NCI-H510A (cell line): ENCODE data around the gene KCNQ1.

Experiments used
- DNase-seq: peaks from one replicate; lab custom pipeline; 2025; lab: John Stamatoyannopoulos, UW

KCNQ1 gene

DNA sequence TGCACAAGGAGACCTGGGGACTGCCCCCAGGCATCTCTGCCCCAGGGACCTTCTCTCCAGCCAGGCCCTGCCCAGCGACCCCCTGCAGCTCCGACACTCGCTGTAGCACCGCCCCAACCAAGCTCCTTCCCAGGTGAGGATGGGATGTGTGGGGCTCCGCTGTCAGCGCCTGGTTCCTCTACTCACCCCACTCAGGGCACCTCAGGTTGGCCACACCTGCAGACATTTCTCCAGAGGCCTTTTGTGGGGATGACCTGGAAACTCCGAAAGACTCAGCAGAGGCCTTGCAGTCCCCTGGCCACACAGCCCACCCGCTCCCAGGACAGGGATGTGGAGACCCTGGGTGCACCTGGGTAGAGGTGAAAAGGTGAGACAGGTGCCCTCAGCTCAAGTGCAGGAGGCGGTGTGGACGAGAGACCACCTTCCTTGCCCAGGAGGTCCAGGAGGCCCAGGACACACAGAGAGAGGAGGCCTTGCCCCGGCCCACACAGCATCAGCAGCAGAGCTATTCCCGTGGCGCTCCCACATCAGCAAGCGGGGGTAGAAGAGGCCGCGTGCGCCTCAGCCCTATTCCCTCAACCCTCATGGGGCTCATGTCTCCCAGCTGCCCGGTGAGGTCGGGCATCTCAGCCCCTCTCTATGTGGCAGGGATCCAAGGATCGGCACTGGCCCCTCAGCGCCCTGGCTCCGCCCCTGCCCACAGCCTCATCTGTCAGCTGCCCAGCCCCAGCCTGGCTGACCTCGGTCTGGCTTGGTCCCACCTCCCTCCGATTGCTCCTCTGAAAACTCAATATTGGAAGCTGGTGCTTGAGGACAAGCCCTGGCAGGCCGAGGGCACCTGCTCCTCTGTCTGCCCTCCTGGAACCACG is 21.4 kb upstream of the KCNQ1 start:
- DNase-seq: no peak

- DNase-seq: no peak
Measured at GRCh38 chr11:2424811-2425495, 19.9 kb upstream of the KCNQ1 start.

DNA sequence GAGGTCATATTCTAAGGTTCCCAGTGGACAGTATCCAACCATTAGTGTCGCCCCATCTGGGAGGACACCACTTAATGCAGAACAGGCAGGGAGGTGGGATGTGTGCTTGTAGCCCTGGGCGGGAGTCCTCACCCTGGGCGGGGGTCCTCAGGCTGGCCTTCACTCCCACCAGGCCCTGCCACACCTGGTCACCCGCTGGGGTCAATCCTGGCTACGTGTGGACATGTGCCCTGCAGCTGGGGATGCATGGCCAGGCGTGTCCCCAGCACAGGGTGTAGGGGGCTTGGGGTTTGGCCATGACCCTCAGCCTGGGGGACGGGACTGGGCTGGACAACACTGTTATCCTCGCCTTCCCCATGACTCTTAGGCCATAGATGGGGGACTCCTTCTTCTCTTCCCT is 19.3 kb upstream of the KCNQ1 start:
- DNase-seq: no peak

- no peak for DNase-seq
Measured at GRCh38 chr11:2426221-2426620, 18.6 kb upstream of the KCNQ1 start.

DNA sequence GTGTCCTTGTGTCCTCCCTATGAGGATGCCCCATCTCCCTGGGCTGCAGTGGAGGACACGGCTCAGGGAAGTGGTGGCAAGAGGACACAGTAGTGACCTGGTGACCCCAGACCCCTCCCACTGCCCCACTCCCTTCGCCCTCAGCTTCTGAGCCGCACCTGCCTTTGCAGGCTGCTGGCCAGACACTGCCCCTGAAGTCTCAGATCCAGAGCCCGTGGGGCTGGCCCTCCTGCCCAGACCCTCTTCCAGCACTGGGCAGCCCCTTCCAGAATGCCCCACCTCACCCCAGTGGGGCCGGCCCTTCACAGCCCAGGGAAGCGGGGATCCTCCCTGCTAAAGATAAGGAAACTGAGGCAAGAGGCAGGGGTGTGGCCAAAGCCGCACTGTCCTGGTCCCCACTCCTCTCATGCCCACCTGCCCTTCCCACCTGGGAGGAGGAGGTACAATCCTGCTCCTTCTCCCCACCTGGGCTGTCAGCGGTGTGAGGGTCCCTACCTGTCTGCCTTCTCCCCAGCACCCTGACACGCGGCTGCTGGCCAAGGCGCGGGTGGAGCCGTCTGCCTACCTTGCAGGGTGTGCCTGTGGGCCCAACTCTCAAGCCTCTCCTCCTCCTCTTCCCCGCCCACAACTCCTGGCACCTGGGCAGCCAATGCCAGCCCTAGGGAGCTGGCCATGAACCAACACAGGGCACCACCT is 17.8 kb upstream of the KCNQ1 start:
- DNase-seq: no peak

GRCh38 chr11:2427721-2428321 is 17.0 kb upstream of the KCNQ1 start:
- no peak for DNase-seq

DNA sequence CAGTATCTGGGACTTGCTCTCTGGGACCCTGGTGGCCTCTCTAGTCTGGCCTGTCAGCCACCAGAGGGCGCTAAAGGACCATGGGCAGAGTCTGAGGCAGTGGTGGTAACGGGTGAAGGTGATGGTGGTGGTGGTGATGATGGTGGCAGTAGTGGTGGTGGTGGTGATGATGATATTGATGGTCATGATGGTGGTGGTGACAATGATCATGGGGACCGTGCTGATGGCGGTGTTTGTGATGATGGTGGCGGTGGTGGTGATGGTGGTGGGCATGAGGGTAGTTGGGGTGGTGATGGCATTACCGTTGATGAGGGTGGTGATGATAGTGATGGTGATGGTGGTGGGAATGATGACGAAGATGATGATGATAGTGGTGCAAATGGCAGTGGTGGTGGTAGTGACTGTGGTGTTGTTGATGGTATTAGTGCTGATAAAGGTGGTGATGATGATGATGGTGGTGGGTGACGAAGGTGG is 16.4 kb upstream of the KCNQ1 start:
- no peak for DNase-seq

- no peak for DNase-seq
Measured at GRCh38 chr11:2431395-2431794, 13.4 kb upstream of the KCNQ1 start.

DNA sequence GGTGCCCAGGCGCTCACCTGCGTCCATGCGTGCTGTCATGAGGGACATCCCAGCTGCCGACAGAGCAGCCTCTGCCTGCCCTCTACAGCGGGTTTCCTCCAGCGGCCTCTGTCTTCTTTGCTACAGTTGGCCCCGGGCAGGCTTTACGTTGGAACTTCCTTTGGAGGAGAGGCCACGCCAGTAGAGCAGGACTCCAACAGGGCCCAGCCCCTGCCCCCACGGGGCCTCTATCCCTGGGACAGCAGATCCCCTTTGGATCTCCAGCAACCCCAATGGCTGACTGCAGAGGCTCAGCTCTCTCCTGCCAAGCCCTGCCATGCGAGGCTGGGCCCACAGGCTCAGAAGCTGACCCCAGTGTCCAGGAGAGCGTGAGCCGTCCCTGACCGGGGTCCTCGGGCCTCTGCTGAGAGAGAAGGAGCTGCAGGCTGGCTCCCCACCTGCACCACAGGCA is 12.6 kb upstream of the KCNQ1 start:
- no peak for DNase-seq

- no peak for DNase-seq
Measured at GRCh38 chr11:2432628-2433071, 12.2 kb upstream of the KCNQ1 start.

DNA sequence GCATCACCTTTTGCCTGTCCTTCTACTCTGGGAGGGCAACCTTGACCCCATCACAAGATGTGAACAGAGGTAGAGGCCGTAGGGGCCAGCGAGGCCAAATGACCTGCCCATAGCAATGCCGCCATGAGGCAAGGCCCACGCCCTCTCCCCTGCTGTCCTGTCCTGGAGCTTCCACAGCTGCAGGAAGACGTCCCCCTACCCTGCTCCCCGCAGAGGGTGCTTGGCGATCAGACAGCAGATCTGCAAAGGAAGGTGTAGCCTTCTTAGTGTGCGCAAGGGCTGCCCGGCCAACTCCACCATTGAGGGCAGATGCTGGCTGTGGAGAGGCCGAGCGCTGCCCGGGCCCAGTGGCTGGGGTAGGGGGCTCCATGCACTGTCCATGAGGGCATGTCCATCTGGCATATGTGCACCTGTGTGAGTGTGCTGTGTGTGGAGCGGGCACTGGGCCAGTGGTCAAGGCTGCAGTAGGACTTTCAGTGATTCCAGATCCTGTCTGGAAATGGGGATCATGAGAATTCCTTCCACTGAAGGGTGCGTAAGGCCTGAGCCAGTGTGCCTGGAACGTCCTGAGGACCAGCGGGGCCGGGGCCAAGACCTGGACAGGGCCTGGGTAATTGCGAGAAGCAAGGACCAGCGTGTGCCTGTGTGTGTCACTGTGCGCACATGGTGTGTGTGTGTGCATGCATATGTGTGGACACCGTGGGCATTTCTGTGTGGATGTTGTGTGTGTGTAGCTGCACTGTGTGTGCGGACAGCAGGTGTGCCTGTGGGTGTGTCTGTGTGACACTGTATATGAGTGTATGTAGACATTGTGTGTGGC is 11.5 kb upstream of the KCNQ1 start:
- no peak for DNase-seq

GRCh38 chr11:2434008-2434407 is 10.8 kb upstream of the KCNQ1 start:
- no peak for DNase-seq

DNA sequence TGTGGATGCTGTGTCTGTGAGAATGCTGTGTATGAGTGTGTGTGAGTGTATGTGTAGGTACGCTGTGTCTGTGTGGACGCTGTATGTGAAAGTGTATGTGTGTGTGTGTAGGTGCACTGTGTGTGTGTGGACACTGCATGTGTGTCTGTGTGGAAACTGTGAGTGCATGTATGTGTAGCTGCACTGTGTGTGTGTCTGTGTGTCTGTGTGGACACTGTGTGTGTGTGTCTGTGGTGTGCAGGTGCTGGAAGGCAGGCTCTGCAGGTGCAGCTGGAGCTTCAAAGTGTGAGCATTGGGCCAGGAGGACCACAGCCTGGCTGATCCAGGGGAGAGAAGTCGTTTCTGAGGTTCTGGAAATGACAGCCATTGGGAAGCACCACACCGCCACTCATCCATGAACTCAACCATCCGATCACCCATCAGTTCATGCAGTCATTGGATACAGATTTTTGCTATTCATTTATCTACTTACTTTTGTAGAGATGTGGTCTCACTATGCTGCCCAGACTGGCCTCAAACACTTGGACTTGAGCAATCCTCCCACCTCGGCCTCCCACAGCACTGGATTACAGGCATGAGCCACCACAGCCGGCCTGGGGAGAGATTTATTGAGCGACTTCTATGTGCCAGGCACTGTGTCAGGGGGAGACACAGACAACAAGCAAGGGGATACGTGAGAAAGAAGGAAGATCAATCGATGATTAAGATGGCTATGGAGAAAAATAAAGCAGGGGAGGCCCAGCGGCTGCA is 10.1 kb upstream of the KCNQ1 start:
- no peak for DNase-seq

DNA sequence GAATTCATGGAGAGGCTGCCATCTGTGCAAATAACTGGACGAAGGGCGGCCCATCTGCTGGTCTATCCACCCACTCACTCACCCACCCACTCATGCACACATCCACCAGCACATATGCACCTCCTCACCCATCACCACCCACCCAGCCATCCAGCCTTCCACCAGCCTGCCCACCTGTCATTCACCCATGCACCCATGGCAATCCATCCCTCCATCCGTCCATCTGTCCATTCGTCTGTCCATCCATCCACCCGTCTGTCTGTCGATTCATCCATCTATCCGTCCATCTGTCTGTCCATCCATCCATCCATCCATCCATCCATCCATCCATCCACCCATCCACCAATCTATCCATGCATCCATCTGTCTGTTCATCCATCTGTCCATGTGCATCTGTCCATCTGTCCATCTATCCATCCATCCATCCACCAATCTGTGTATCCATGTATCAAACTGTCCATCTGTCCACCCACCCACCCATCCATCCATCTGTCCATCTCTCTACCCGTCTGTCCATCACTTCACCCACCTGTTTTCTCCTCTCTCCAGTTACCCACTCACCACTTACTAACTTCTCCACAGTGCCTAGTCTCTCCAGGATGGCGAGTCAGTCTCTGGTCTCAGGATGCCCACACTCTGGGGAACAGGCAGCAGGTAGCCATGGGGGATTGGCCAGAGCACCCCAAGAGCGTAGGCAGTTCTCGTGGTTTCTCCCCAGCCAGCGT is 9.4 kb upstream of the KCNQ1 start:
- no peak for DNase-seq

DNA sequence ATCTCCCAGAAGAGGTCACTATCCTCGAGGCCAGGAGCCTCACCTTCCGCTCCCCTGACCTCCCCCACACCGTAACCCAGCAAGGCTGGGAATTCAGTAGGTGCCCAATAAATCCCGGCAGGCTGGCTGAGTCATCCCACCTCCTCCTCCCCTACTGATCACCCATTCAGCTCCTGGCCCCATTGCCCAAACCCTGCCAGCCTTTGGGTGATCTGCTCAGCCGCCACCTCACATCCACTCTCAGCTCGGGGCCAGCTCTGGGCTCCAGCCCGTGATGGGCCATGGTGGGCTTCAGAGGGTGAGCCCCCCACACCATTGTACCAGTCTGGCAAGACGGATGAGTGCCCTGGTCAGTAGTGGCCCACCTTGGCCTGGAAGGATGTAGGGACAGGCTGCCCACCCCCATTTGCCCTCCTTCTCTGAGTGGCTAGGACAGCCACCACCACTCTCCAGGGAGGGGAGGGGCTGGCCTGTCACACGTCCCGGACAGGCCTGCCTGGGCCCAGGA is 8.7 kb upstream of the KCNQ1 start:
- no peak for DNase-seq

DNA sequence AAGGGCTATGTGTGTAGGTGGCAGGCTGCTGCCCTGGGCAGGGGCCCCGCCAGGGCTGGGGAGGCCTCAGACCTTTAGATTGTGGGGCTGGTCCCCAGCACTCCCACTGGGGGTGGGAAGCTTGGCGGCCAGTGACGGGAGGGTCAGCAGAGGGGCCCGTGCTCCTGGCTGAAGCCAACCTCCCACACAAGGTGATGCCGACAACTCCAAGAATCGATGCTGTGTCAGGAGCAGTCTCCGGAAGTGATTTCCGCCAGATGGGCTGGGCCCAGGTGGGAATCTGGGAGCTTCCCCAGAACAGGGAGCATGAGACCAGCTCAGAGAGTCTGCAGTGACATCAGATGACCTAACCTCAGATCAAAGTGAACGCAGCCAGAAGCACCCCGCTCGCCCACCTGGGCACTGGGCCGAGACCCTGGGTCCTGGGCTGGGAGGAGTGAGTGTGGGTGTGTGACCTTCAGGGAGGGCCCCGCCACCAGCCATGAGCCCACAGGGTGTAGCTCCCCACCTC is 8.2 kb upstream of the KCNQ1 start:
- no peak for DNase-seq

DNA sequence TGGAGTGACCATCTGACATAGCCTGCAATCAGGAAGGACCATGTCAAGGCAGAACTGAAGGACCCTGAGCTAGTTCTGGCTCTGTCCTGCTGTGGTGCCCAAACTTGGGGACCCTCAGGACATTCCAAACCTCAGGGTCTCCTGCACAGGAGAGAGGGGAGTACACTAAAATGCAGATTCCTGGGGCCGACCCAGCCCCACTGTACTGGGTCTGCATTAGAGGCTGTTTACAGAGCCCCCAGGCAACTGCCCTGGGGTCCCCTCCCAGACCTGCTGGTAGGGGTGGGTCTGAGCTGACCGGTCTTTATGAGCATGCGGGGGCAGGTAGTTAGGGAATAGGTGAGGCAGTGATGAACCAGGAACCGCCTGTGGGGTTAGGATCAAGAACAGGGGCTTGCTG is 7.3 kb upstream of the KCNQ1 start:
- DNase-seq: no peak

- DNase-seq: no peak
Measured at GRCh38 chr11:2439820-2440219, 5.0 kb upstream of the KCNQ1 start.

DNA sequence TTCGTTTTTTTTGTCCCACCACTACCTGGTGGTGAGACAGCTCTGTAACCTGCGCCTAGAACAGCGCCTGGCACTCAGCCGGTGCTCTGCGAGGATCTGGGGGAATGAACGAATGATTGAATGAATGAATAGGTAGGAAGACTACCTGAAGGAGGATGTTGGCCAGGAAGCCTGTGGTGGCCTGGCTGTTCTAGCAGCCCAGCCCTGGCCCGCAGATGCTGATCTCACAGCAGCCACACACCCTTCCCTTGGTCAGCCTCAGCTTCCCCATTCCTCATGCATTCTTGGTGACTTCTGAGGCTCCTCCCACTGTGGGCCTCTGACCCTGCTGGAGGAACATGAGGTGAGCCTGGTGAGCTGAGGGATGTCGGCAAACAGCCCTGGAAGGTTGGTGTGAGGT is 4.2 kb upstream of the KCNQ1 start:
- DNase-seq: no peak

GRCh38 chr11:2441171-2441570 is 3.6 kb upstream of the KCNQ1 start:
- DNase-seq: no peak
